Activated naive CD8-positive, alpha-beta T cell (primary cell): ENCODE data around the gene FOXJ1.

Experiments used
- H3K27ac Mint-ChIP-seq: one replicate; pipeline ENCODE4 v1.8.0; 2021; ENCODE audit warnings: mixed read lengths
- H3K27me3 Mint-ChIP-seq: one replicate; pipeline ENCODE4 v1.8.0; 2021; ENCODE audit warnings: mixed read lengths
- H3K36me3 Mint-ChIP-seq: one replicate; pipeline ENCODE4 v1.8.0; 2021; ENCODE audit warnings: mixed read lengths
- H3K4me1 Mint-ChIP-seq: one replicate; pipeline ENCODE4 v1.8.0; 2021; ENCODE audit warnings: low read depth, mixed read lengths
- H3K4me3 Mint-ChIP-seq: one replicate; pipeline ENCODE4 v1.8.0; 2021; ENCODE audit warnings: mild to moderate bottlenecking, mixed read lengths
- H3K9me3 Mint-ChIP-seq: one replicate; pipeline ENCODE4 v1.8.0; 2021; ENCODE audit warnings: low read depth, mixed read lengths

FOXJ1 gene

GRCh38 chr17:76125391-76125675 is 15.7 kb downstream of the FOXJ1 start:
- Mint-ChIP-seq H3K4me1 (peaks cover 29% of the 10 kb centered on the region), H3K4me3 (no peak overlapping the region), H3K36me3 (no peaks in the 10 kb centered on the region), H3K27ac (no peak overlapping the region), H3K9me3 (no peaks in the 10 kb centered on the region), H3K27me3 (no peaks in the 10 kb centered on the region)

GRCh38 chr17:76124582-76125390 is 16.3 kb downstream of the FOXJ1 start:
- Mint-ChIP-seq H3K4me3 (no peak overlapping the region), H3K36me3 (no peaks in the 10 kb centered on the region), H3K4me1 (peaks cover 29% of the 10 kb centered on the region), H3K27ac (no peak overlapping the region), H3K27me3 (no peaks in the 10 kb centered on the region), H3K9me3 (no peaks in the 10 kb centered on the region)

- Mint-ChIP-seq H3K27ac (peak overlapping the region; percentile 70), H3K27me3 (no peaks in the 10 kb centered on the region), H3K4me1 (peaks cover 29% of the 10 kb centered on the region), H3K9me3 (no peaks in the 10 kb centered on the region), H3K4me3 (no peak overlapping the region), H3K36me3 (no peaks in the 10 kb centered on the region)
Observed at GRCh38 chr17:76123749-76124581, 17.1 kb downstream of the FOXJ1 start.

- Mint-ChIP-seq H3K36me3 (no peaks in the 10 kb centered on the region), H3K4me3 (peak overlapping the region; percentile 30), H3K27me3 (no peaks in the 10 kb centered on the region), H3K4me1 (peaks cover 27% of the 10 kb centered on the region), H3K9me3 (no peaks in the 10 kb centered on the region), H3K27ac (peak overlapping the region; percentile 70)
Observed at GRCh38 chr17:76123191-76123499, 17.9 kb downstream of the FOXJ1 start.

GRCh38 chr17:76122431-76123190 is 18.4 kb downstream of the FOXJ1 start:
- Mint-ChIP-seq H3K27ac (peak overlapping the region; percentile 87), H3K4me1 (peaks cover 27% of the 10 kb centered on the region), H3K27me3 (no peaks in the 10 kb centered on the region), H3K36me3 (no peaks in the 10 kb centered on the region), H3K9me3 (no peaks in the 10 kb centered on the region), H3K4me3 (peak overlapping the region; percentile 30)

- Mint-ChIP-seq H3K36me3 (no peaks in the 10 kb centered on the region), H3K4me3 (no peak overlapping the region), H3K27me3 (no peaks in the 10 kb centered on the region)
Observed at GRCh38 chr17:76121932-76122430, 19.1 kb downstream of the FOXJ1 start.

GRCh38 chr17:76120658-76121008 is 20.4 kb downstream of the FOXJ1 start:
- peaks cover 12% of the 10 kb centered on the region for H3K4me1 Mint-ChIP-seq
- H3K27ac Mint-ChIP-seq, result no peak overlapping the region
- no peak overlapping the region for H3K4me3 Mint-ChIP-seq
- H3K27me3 Mint-ChIP-seq, result no peaks in the 10 kb centered on the region
- no peaks in the 10 kb centered on the region for H3K9me3 Mint-ChIP-seq
- no peaks in the 10 kb centered on the region for H3K36me3 Mint-ChIP-seq

More at GRCh38 chr17:76121932-76122430, 19.1 kb downstream of the FOXJ1 start:
- H3K9me3 Mint-ChIP-seq, result no peaks in the 10 kb centered on the region
- H3K27ac Mint-ChIP-seq, result peak overlapping the region; percentile 87
- H3K4me1 Mint-ChIP-seq, result peaks cover 23% of the 10 kb centered on the region

GRCh38 chr17:76119409-76120371 is 21.4 kb downstream of the FOXJ1 start:
- Mint-ChIP-seq H3K9me3 (no peaks in the 10 kb centered on the region), H3K27ac (no peak overlapping the region), H3K27me3 (no peaks in the 10 kb centered on the region), H3K4me3 (no peak overlapping the region), H3K4me1 (peaks cover 12% of the 10 kb centered on the region), H3K36me3 (no peaks in the 10 kb centered on the region)

- Mint-ChIP-seq H3K27me3 (no peaks in the 10 kb centered on the region), H3K4me3 (no peak overlapping the region), H3K9me3 (no peaks in the 10 kb centered on the region), H3K36me3 (no peaks in the 10 kb centered on the region), H3K27ac (no peak overlapping the region), H3K4me1 (no peaks in the 10 kb centered on the region)
Observed at GRCh38 chr17:76115138-76115754, 25.8 kb downstream of the FOXJ1 start.

GRCh38 chr17:76111956-76112355 is 29.1 kb downstream of the FOXJ1 start:
- Mint-ChIP-seq H3K4me3 (no peak overlapping the region), H3K36me3 (no peaks in the 10 kb centered on the region), H3K27ac (no peak overlapping the region), H3K4me1 (no peaks in the 10 kb centered on the region), H3K27me3 (no peaks in the 10 kb centered on the region), H3K9me3 (no peaks in the 10 kb centered on the region)

GRCh38 chr17:76107509-76107908 is 33.5 kb downstream of the FOXJ1 start:
- Mint-ChIP-seq H3K27ac (no peak overlapping the region), H3K4me1 (peaks cover 8% of the 10 kb centered on the region), H3K27me3 (no peaks in the 10 kb centered on the region), H3K9me3 (no peaks in the 10 kb centered on the region), H3K4me3 (no peak overlapping the region), H3K36me3 (no peaks in the 10 kb centered on the region)

- Mint-ChIP-seq H3K9me3 (no peaks in the 10 kb centered on the region), H3K36me3 (no peaks in the 10 kb centered on the region), H3K4me1 (peaks cover 14% of the 10 kb centered on the region), H3K4me3 (no peak overlapping the region), H3K27ac (peak overlapping the region; percentile 17), H3K27me3 (no peaks in the 10 kb centered on the region)
Observed at GRCh38 chr17:76106703-76107102, 34.3 kb downstream of the FOXJ1 start.

GRCh38 chr17:76104896-76105231 is 36.2 kb downstream of the FOXJ1 start:
- Mint-ChIP-seq H3K9me3 (no peaks in the 10 kb centered on the region), H3K4me3 (peak overlapping the region; percentile 95), H3K27me3 (no peaks in the 10 kb centered on the region), H3K27ac (peak overlapping the region; percentile 96), H3K4me1 (peaks cover 22% of the 10 kb centered on the region), H3K36me3 (peaks cover 2% of the 10 kb centered on the region)
